ENCODE results near the gene TOMM5.
A peak's percentile ranks its signal among the peaks of the same experiment; 100 is the strongest.
"Not testable (repeated sequence)": the region's sequence is repeated elsewhere in the genome, so short reads cannot be mapped to it uniquely, and the experiment has no call there.

Gene TOMM5

GRCh38 chr9:37611014-37611413 lies 18.6 kb upstream of the TOMM5 start:
- no peak for DNase-seq

GRCh38 chr9:37609735-37610397 lies 17.5 kb upstream of the TOMM5 start:
- DNase-seq: no peak

DNA sequence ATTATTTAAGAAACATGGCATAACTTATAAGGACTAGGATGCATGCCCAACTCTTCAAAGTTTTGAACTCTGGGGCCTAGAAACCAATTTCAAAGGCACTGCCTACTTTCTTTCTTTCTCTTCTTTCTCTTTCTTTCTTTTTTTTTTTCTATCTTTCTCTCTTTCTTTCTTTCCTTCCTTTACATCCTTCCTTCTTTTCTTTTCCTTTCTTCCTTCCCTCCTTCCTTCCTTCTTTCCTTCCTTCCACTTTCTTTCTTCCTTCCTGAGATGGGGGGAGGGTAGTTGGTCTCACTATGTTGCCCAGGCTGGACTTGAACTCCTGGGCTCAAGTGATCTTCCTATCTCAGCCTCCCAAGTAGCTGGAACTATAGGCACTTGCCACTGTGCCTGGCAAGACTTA lies 15.9 kb upstream of the TOMM5 start:
- no peak for DNase-seq

- no peak for DNase-seq
Measured at GRCh38 chr9:37604296-37604695, 11.9 kb upstream of the TOMM5 start.

GRCh38 chr9:37602817-37603216 lies 10.4 kb upstream of the TOMM5 start:
- no peak for DNase-seq

GRCh38 chr9:37602061-37602460 lies 9.7 kb upstream of the TOMM5 start:
- not testable (repeated sequence) for DNase-seq

DNA sequence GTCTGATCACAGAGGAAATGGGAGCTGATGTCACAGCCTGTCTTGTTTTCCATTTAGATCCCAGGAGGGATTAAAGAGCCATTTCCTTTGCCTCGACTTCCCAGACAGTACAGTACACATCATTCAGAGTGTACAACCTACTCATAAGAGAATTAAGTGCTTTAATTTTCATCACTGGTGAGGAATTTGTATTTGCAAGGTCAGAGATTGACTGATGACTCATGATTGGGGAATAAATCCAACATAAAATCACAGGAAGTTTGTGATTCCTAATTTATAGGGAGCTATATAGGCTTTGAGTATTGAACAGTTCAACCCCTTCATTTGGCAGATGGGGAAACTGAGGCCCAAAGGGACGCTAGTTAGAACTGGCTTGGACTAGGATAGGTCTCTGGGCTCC lies 4.1 kb upstream of the TOMM5 start:
- DNase-seq: no peak

GRCh38 chr9:37593883-37594448 lies 1.6 kb upstream of the TOMM5 start:
- no peak for DNase-seq

- no peak for DNase-seq
Measured at GRCh38 chr9:37587521-37587920, 4.9 kb downstream of the TOMM5 start.

DNA sequence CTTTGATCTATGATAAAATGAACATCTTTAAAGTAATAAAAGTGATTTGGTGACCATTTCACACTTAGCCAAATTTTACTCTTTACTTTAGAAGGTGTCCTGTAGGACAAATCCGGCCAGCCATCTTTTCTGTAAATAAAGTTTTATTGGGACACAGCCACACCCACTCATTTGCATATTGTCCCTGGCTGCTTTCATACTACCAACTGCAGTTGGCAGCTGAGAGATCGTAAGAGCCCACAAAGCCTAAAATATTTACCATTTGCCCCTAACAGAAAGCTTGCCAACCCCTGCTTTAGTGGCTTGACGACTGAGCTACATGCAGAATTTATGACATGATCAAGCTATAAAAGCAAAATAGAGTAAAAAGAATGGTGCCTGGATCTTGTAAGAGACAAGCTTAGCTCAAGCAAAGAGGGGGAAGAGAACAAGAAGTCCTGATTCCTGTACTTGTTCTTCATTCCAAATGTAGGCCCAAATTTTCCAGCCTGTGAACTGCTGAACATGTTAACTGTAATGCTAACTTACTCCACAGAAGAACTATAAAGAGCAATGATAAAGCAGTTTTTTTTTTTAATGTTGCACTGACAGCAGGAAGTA lies 8.8 kb downstream of the TOMM5 start:
- DNase-seq: no peak

GRCh38 chr9:37582548-37583157 lies 9.7 kb downstream of the TOMM5 start:
- DNase-seq: no peak

GRCh38 chr9:37575921-37576721 lies 16.3 kb downstream of the TOMM5 start, which contains the start of gene FBXO10:
Gene FBXO10 (minus strand): TSS chr9:37576380. CDS start chr9:37541768, 34,612 bp downstream.
- peak; percentile 20 for DNase-seq

- no peak for DNase-seq
Measured at GRCh38 chr9:37575511-37575914, 16.9 kb downstream of the TOMM5 start.

DNA sequence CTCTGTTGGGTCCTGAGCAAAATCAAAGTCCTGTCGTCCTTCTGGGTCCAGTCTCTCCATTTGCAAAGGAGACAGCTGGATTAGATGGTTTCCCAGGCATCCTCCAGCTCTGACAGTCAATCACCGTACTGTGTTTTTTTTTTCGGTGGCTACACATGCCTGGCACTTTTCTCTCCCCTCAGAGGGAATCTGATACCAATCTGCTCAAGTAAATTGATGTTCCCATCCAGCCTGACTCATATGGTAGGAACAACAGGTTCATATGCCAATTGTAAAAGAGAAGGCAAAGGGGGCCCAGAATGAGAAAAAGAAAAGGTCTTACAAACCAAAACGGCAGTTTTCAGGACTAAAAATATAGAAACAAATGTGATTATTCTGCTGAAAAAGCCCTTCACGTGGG lies 17.4 kb downstream of the TOMM5 start:
- DNase-seq: no peak

GRCh38 chr9:37574241-37574721 lies 18.1 kb downstream of the TOMM5 start:
- no peak for DNase-seq

GRCh38 chr9:37571282-37571681 lies 21.1 kb downstream of the TOMM5 start:
- DNase-seq: no peak

GRCh38 chr9:37566716-37567115 lies 25.7 kb downstream of the TOMM5 start:
- no peak for DNase-seq

DNA sequence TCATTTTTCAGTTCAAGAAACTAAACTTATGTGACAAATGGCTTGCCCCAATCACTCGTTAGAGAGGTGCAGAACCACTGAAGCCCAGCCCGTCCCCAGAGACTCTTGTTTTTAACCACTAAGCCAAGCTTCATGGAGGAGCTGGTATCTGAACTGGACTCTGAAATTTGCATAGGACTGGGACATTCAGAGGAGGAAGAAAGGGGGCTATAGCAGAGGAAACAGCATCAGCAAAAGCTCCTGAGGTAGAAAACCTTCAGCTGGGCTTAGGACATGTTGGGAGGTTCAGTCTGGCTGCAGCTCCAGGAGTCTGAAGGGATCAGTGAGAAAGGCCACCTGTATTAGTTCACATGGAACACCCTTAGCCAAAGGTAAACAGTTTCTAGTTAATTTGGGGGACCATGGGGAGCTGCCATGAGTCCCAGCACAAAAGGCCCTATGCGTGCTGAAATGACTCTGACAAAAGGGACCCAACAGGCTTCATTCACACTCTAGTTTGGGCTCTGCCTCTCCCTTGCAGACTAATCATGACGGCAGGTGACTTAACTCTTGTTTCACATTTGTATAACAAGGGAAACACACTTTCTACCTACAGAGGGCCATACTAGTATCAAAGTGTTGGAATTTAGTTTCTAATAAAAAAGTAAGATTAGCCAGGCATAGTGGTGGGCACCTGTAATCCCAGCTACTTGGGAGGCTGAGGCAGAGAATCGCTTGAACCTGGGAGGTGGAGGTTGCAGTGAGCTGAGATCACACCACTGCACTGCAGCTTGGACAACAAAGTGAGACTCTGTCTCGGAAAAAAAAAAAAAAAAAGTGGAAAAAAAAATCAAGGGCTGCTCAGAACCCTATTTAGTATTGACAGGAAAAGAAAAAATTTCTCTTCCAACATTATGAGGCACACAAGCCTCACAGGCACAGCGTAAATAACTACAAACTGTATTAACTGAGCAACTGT lies 26.5 kb downstream of the TOMM5 start:
- no peak for DNase-seq

GRCh38 chr9:37564916-37565315 lies 27.5 kb downstream of the TOMM5 start:
- DNase-seq: no peak

DNA sequence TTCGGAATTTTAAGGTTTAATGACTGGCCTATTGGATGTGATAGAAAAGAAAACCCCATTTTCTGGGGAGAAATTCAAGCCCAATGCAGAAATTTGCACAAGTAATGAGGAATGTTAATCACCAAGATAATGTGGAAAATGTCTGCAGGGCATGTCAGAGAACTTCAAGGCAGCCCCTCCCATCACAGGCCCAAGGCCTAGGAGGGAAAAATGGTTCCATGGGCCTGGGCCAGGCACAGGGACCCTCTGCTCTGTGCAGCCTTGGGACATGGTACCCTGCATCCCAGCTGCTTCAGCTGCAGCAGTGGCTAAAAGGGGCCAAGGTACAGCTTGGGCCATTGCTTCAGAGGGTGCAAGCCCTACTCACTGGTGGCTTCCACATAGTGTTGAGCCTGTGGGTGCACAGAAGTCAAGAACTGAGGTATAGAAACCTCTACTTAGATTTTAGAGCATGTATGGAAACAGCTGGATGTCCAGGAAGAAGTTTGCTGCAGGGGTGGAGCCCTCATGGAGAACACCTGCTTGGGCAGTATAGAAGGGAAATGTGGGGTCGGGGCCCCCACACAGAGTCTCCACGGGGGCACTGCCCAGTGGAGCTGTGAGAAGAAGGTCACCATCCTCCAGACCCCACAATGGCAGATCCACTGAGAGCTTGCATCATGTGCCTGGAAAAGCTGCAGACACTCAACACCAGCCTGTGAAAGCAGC lies 28.4 kb downstream of the TOMM5 start:
- DNase-seq: no peak

DNA sequence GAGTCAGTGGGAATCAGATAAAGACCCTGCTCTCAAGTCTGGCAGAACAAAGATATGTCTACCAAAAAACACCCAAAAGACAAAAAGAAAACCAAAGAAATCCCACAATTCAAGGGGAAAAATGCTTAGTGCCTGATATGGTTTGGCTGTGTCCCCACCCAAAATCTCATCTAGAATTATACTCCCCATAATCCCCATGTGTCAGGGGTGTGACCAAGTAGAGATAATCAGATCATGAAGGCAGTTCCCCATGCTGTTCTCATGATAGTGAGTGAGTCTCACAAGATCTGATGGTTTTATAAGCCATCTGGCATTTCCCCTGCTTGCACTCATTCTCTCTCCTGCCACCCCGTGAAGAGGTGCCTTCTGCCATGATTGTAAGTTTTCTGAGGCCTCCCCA lies 29.6 kb downstream of the TOMM5 start:
- DNase-seq: no peak

Data from T1000 (cell line).